HG02938 (cell line): ENCODE data around the gene NKAIN1.
"Not testable (repeated sequence)": the region's sequence is repeated elsewhere in the genome, so short reads cannot be mapped to it uniquely, and the experiment has no call there.

Experiments used
- ATAC-seq: cut with Tn5 transposase; IDR thresholded peaks from one replicate; pipeline ENCODE4 v1.9.1; 2021; ENCODE audit warnings: mild to moderate bottlenecking, moderate library complexity; ENCODE audit not compliant: unreplicated experiment

Gene NKAIN1

GRCh38 chr1:31198600-31198999, 41.1 kb downstream of the NKAIN1 start:
- ATAC-seq, result no peak

GRCh38 chr1:31198150-31198549, 41.5 kb downstream of the NKAIN1 start:
- ATAC-seq, result no peak

- no peak for ATAC-seq
Observed at GRCh38 chr1:31196685-31197084, 43.0 kb downstream of the NKAIN1 start.

GRCh38 chr1:31195267-31195666, 44.4 kb downstream of the NKAIN1 start:
- ATAC-seq, result not testable (repeated sequence)

GRCh38 chr1:31193729-31194128, 46.0 kb downstream of the NKAIN1 start:
- ATAC-seq, result no peak

- ATAC-seq, result no peak
Observed at GRCh38 chr1:31191281-31191680, 48.4 kb downstream of the NKAIN1 start.

GRCh38 chr1:31189696-31190674, 49.7 kb downstream of the NKAIN1 start:
- ATAC-seq, result no peak

GRCh38 chr1:31183927-31184554, 55.6 kb downstream of the NKAIN1 start:
- no peak for ATAC-seq

- no peak for ATAC-seq
Observed at GRCh38 chr1:31183126-31183525, 56.6 kb downstream of the NKAIN1 start.

- no peak for ATAC-seq
Observed at GRCh38 chr1:31182352-31182751, 57.3 kb downstream of the NKAIN1 start.

GRCh38 chr1:31181515-31182343, 58.0 kb downstream of the NKAIN1 start:
- ATAC-seq, result no peak

- ATAC-seq, result no peak
Observed at GRCh38 chr1:31180338-31180737, 59.3 kb downstream of the NKAIN1 start.

- not testable (repeated sequence) for ATAC-seq
Observed at GRCh38 chr1:31176291-31176690, 63.4 kb downstream of the NKAIN1 start.

GRCh38 chr1:31170486-31170735, 69.3 kb downstream of the NKAIN1 start:
- ATAC-seq, result no peak

- no peak for ATAC-seq
Observed at GRCh38 chr1:31166462-31166861, 73.2 kb downstream of the NKAIN1 start.

GRCh38 chr1:31164291-31164690, 75.4 kb downstream of the NKAIN1 start:
- no peak for ATAC-seq

- no peak for ATAC-seq
Observed at GRCh38 chr1:31163866-31164265, 75.8 kb downstream of the NKAIN1 start.

GRCh38 chr1:31161571-31161970, 78.1 kb downstream of the NKAIN1 start:
- ATAC-seq, result no peak

- ATAC-seq, result no peak
Observed at GRCh38 chr1:31159869-31160611, 79.6 kb downstream of the NKAIN1 start.

GRCh38 chr1:31159323-31159722, 80.4 kb downstream of the NKAIN1 start:
- no peak for ATAC-seq
